UCSD-AML1 (cell line): Measurements from ENCODE around the gene CPN2.

Experiments used
- DNase-seq: peaks from one replicate; lab custom pipeline; 2025; ENCODE audit not compliant: unreplicated experiment; lab: John Stamatoyannopoulos, UW

The CPN2 gene

DNA sequence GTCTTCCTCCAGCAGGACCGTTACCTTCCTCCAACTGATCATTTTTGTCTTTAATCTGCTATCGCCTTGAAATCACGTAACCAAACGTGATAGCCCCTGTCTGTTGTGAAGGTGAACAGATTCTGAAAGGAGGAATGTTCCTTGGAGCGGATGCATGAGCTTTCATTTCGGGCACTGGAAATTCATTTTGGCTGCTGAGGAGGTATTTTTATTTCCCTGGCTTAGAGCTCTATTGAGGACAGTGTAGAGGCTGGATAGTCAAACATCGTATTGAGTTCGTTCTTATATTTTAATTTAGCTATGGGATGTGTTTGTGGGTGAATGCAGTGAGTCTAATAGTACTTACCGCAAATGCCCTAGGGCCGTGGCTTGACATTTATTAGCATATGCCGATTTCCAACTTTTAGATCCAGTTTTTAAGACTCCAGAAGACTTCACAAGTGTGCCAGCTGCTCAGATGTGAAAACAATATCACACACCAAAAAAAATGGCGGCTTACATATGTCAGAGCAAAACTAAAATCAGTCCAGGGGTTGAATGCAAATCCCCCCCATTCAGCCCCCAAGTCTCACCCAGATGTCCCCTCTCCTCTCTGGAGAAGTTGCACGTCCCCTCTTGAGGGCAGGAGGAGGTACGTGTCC is 22.1 kb downstream of the CPN2 start:
- DNase-seq: no peak

DNA sequence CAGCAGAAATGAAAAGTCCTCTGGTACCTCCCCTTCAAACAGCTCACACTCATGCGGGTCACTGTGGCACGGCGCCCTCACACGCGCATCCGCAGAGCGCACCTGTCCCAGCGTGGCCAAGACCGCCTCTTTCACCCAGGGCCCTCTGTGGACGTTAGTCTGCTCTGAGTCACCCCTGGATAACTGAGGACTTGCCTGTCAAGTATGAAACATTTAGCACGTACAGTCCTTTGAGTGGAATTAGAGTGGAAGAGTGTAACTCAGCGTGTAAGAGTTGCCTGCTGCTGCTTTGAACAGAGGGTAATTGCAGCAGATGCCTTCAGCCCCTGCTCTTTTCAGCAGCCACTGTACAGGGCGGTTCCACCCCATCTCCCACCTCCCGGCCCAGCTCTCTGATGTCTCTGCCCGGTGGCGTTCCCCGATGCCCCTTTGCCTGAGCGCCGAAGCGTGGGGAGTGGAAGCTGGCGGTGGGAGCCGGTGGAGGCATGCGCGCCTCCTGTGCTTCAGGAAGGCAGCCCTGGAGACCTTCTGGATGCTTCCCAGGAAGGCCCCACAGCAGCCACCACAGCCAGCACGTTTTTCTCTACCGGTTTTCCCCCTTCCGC is 23.0 kb downstream of the CPN2 start:
- no peak for DNase-seq

DNA sequence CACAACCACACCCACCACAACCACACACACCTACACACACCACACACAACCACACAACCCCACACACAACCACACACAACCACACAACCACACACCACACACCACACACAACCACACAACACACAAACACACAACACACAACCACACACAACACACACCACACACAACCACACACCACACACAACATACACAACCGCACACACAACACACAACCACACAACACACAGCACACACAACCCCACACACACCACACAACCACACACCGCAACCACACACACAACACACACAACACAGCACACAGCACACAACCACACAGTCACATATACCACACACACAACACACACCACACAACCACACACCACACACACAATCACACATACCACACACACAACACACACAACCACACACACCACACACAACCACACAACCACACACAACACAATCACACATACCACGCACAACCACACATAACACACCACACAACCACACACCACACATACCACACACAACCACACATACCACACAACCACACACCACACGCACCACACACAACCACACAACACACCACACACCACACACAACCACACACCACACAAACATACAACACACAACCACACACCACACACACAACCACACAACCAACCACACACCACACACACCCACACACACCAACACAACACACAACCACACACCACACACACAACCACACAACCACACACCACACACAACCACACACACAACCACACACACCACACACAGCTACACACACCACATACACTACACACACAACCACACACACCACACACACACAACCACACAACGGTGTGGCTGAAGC is 23.7 kb downstream of the CPN2 start:
- DNase-seq: no peak

DNA sequence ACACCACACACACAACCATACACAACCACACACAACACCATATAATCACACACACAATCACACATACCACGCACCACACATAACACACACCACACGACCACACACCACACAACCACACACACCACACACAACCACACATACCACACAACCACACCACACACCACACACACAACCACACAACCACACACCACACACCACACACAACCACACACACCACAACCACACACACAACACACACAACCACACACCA is 24.2 kb downstream of the CPN2 start:
- no peak for DNase-seq

DNA sequence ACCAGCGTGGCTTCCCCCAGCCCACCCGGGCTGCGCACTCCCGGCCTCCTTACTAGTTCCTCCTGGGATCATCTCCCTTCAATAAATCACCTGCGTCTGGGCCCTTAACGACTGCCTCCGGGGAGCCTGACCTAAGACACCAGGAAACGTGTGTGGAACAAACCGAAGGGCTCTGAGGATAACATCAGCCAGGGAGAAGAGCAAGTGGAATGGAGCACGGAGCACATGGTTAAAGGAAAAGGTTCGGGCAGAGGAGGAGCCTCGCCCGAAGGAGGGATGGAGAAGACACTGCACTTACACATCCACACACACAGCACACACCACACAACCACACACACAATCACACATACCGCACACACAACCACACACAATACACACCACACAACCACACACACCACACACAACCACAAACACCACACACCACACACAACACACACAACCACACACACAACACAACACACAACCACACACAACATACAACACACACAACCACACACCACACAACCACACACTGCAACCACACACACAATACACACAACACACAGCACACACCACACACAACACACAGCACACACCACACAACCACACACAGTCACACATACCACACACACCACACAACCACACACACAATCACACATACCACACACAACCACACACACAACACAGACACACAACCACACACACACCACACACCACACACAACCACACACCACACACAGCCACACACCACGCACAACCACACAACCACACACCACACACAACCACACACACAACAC is 24.7 kb downstream of the CPN2 start:
- DNase-seq: no peak

DNA sequence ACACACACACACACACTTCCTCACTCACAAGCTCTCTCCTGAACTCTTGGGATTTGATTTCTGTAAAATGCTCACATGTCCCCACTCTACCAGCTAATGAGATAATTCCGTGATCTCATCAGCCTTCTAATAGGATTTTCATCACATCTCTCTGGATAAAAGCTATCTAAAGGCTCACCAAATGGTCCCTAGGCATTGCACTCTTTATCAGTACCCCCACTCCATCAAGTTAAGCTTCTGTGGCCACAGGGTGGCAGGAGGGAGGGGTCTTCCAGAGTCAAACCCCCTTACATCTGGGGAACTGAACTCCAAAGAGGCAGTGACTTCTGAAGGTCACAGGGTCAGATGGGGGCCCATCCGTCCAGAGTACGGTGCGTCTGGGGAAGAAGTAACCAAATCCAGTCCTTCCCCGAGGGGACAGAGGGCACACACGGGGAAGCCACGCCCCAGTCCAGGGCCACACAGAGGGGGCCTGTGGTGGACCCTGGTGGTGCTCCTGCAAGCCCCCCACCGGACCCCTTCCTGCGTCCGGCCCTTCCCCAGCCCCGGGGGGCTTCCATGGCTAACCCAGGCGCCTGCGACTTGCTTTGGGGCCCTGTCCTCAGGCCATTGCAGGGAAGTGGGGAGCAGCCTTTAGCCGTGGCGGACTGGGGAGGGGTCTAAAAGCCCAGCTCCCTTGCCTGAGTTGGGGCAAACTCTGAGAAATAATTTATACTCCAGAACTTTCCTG is 25.5 kb downstream of the CPN2 start:
- no peak for DNase-seq

DNA sequence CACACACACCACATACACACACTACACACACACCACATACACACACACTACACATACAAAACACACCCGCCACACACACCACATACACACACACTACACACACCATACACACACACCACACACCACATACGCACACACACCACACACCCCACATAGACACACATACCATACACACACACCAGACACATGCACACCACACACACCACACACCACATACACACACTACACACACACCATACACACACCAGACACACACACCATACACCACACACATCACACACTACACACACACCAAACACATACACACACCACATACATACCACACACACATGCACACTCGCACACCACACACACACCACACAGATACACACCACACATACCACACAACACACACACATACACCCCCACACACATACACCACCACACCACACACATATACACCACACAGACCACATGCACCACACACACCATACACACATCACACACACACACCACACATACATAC is 26.3 kb downstream of the CPN2 start:
- DNase-seq: no peak

DNA sequence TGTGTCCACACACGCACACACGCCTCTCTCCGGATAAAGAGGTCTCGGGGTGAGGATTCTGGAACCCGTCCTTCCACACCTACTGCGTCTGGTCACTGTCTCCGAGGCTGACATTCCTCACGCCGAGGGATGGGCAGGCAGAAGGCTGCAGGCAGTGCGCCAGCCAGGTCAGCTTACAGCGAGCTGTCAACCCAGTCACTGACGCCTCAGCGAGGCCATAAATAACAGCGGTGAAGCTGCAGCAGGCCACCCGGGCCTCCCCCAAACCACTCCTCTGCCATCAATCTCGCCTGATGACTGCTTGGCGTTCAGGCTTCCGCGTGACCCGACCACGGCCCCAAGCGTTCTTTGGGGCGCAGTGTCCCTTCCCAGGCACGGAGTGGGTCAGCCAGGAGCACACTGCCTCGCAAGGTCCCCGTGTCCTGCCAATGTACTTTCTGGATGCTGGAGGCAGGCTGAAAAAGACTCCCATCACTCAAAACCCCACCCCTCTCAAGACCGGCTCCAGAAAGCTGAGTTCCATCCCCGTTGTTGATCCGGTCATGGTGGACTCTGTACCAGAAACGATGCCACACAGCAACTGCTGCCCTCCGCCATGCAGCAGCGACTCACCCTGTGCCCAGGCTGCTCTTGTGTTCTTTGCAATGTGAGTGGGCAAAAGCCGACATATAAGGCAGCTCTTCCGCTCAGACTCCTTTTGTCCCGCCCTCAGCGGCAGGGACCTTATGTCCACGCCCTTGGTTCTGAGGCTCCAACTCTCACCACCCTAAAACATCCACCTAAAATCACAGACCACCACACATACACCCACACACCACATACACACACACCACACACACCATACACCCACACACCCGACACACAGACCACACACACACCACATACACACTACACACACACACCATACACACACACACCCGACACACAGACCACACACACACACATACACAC is 27.1 kb downstream of the CPN2 start:
- no peak for DNase-seq

DNA sequence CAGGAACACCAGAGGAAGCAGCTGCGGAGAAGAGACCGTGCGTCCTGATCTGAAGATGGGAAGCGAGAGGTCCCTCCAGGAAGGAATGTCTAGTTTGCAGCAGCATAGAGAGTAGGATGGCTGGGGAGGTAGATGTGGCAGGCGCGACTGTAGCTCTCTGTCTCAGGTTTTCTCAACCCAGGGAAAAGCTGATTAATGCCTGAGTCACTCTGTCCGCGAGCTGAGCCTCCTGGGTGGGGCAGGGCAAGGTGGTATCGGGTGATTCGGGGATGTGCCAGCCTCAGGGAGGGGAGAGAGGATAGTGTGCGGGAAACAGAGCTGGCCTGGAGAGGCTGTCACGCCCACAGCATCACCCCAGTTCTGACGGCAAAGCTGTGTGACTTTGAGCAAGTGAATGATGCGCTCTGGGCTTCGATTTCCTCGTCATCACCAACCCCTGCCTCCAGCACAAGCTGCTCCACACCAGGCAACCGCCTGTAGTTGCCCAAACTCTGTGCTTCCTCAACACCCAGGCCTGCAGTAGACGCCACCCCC is 28.4 kb downstream of the CPN2 start:
- no peak for DNase-seq

DNA sequence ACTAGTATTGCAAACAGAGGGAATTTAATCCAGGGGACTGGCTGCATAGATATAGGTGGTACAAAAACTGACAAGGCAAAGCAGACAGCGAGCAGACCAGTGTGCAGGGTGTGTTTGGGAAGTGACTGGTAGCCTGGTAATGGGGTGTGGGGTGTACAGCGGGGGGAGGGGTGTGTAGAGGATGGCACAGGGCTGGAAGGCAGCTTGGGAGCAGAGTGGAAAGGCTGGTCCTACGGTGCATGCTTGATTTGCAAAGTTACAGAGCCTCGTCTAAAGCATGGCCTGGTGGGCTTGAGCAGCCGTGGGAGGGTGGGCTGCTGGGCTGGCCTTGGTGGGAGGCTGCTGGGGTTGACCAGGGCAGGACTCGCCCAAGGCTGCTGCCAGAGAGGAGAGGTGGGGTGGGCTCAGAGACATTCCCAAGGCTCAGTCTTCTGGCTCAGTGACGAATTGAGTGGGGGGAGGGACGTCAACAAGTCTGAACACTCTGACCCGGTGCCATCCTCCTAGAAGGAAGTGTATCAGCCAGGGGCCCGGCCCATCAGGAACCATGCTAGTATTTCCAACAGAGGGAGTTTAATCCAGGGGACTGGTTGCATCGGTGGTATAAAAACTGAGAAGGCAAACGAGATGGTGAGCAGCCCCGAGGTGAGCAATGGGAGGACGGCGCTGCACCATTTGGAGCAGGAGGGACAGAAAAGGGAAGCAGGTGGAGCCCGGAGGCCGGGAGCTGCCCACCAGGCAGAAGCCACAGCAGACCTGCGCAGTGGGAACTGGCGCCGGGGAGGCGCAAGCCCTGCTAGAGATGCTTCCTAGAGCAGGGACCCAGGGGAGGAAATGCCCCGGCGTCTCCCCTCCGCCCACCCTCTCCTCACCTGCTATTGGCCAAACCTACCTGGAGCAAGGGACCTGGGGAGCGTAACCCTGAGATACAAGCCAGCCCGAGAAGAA is 29.2 kb downstream of the CPN2 start:
- peak; percentile 45 for DNase-seq

DNA sequence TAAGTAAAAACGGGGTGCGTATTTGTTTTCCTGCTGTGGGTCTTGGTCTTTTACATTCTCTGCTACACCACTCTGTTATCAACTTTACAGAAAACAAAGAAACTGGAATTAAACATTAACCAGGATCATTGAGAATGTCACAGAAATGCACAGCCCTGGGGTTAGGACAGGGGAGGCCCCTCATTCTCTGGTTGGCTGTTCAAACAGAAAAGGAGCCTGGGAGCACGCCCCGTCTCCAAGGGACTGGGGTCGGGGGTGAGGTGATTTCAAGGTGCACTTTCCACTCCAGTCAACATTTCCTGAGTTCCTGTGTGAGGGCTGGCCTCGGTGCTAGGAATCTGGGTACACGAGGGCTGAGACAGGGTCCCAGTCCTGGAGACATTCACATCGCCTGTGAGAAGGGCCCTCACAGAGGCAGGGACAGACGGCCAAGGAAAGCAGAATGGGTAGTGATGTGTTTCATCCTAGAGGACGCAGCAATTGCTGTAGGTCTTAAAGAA is 30.3 kb downstream of the CPN2 start:
- no peak for DNase-seq

DNA sequence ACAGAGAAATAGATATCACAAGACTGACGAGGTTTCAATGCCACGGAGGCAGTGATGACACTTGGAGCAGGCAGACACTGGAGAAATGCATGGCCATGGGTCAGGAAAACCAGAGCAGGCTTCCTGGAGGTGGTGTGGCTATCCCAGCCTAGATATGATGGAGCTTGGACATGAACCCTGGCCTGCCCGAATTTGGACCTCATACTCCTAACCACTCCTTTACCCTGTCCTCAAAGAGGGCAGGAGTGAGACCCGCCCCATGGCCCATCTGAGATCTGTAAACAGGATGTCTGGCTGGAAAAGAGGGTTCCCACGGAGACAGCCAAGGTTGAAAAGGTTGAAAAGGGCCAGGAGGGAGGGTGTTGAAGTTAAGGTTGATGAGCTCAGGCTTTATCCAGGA is 31.0 kb downstream of the CPN2 start:
- no peak for DNase-seq

DNA sequence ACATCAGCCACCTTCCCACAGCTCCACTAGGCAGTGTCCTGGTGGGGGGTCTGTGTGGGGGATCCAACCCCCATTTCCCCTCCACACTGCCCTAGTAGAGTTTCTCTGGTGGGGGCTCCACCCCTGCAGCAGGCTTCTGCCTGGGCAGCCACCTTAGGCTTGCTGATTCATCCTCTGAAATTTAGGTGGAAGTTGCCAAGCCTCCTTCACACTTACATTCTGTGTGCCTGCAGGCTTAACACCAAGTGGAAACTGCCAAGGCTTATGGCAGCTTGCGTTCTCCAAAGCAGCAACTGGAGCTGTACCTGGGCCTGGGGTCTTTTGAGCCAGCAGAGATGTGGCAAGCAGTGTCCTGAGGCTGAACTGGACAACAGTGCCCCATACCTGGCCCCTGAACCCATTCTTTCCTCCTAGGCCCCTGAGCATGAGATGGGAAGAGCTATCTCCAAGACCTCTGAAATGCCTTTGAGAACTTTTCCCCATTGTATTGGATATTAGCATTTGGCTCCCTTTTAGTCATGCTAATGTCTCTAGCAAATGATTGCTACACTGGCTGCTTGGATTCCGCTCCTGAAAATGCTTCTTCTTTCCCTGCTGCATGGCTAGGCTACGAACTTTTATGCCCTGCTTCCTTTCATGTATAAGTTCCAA is 32.5 kb downstream of the CPN2 start:
- DNase-seq: no peak

DNA sequence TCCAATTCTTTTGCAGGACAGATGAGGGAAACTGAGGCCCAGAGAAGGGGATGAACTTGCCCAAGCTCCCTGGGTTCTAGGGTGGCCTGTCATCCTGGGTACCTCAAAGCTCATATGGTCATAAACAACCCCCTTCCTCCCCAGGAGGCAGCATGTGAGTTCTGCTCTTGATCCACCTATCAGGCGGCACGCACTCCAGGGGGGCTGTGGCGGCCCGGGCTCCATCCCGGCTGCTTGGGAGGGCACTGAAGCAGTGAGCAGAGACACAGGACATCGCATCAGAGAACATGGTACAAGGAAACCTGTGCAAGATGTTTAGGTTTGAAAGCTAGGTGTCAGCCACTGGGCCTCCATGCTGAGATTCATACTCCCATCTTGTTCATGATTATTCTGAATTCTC is 34.2 kb downstream of the CPN2 start:
- DNase-seq: no peak

DNA sequence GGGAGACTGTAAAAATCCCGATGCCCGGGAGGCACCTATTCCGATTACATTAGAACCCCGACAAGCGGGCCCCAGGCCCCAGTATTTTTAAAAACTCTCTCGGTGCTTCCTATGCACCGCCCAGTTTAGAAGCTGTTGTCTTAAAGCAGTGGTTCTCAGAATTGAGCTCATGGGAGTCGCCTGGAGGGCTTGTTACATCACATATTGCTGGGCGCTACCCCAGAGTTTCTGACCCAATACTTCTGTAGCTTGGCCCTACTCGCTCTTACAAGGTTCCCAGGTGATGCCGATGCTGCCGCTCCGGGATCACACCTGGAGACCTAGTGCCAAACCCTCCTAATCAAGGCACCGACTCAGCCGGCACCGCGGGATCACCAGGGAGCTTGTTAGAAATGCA is 35.2 kb downstream of the CPN2 start:
- DNase-seq: no peak

DNA sequence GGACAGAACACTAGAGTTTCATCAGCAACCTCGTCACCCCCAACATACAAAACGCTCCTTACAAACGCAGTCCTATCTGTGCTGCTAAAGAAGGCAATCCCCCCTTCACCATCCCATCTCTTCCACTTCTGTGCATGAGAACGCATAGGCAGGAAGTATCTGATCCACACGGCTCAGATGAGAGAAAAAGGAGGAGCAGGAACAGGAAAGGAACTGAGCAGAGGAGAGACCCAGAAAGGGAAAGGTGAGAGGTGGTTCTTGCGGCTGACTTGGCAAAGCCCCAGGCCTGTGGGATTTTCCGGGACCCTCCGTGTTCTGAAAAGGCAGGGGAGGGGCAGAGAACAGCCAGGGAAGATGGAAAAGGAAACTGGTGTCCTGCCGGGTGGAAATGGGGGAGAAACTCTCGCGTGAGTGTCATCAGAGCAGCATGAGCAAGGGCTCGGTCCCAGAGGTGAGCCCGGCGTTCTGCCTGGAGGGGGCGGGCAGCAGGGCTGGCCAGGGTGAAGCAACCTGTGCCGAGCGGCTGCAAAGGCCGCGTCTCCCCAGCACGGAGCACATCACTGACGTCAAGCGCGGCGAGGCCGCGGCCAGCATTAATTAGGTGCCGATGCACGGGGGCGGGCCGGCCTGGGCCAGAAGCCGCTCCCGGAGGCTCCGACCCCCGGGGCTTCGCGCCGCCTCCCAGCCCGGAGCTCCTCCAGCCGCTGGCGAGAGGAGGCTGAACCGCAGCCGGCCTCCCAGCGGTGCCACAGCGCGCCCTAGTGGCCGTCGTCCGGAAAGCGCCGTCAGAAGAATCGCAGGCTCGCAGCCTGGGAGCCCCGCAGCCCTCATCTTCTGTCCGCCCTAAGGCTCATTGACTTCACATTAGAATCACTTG is 35.8 kb downstream of the CPN2 start:
- peak; percentile 89 for DNase-seq
